Tibial artery (tissue), 4 donors: ENCODE results near the gene TDRD9.
A peak's percentile ranks its signal among the peaks of the same experiment; 100 is the strongest.

Experiments
- DNase-seq, 2 donors: peaks; one replicate each; pipeline ENCODE4 v3.0.0-alpha.2; 2019
- H3K27ac ChIP-seq, 2 donors: fragments of 200-600 bp; sonication (generic) in 1 of 2; 1 replicate in 1 of 2; 2 replicates in 1 of 2; pipeline ENCODE4 v1.5.1; 2018 to 2019; ENCODE audit warnings: mild to moderate bottlenecking in 1 of 2
- H3K27me3 ChIP-seq, 2 donors: fragments of 200-600 bp; sonication (generic) in 1 of 2; one replicate each; pipeline versions ENCODE4 v1.5.1 to v1.6.0; 2016 to 2019
- H3K36me3 ChIP-seq, 3 donors: fragments of 200-600 bp; sonication (generic) in 2 of 3; one replicate each; pipeline ENCODE4 v1.5.1; 2016 to 2019; ENCODE audit warnings: mild to moderate bottlenecking in 2 of 3
- H3K4me1 ChIP-seq, 4 donors: fragments of 200-600 bp; sonication (generic) in 2 of 4; 1 replicate in 3 of 4; 2 replicates in 1 of 4; pipeline ENCODE4 v1.5.1; 2016 to 2019
- H3K4me3 ChIP-seq, 2 donors: fragments of 200-600 bp; sonication (generic) in 1 of 2; 1 replicate in 1 of 2; 2 replicates in 1 of 2; pipeline ENCODE4 v1.5.1; 2018 to 2019; ENCODE audit warnings: mild to moderate bottlenecking in 2 of 2
- H3K9me3 ChIP-seq, 3 donors: fragments of 200-600 bp; sonication (generic) in 1 of 3; one replicate each; pipeline ENCODE4 v1.5.1; 2016 to 2019
- intact Hi-C: fragments of 100-400 bp; cut with DNase I; formaldehyde crosslinking; loops from one replicate; pipeline ENCODE4 v1.15.0; 2023; ENCODE audit warnings: low total_unique reads
- TF ChIP-seq, protein P1 (sequence below), 2 experiments: fragments of 200-600 bp in 1 of 2; fragments of 450-650 bp in 1 of 2; IDR thresholded peaks; one replicate each; pipeline ENCODE4 v1.5.1; 2017 to 2019; ENCODE audit warnings: antibody characterized with exemption in 2 of 2, mild to moderate bottlenecking in 1 of 2, moderate library complexity in 1 of 2

TDRD9 gene

DNA sequence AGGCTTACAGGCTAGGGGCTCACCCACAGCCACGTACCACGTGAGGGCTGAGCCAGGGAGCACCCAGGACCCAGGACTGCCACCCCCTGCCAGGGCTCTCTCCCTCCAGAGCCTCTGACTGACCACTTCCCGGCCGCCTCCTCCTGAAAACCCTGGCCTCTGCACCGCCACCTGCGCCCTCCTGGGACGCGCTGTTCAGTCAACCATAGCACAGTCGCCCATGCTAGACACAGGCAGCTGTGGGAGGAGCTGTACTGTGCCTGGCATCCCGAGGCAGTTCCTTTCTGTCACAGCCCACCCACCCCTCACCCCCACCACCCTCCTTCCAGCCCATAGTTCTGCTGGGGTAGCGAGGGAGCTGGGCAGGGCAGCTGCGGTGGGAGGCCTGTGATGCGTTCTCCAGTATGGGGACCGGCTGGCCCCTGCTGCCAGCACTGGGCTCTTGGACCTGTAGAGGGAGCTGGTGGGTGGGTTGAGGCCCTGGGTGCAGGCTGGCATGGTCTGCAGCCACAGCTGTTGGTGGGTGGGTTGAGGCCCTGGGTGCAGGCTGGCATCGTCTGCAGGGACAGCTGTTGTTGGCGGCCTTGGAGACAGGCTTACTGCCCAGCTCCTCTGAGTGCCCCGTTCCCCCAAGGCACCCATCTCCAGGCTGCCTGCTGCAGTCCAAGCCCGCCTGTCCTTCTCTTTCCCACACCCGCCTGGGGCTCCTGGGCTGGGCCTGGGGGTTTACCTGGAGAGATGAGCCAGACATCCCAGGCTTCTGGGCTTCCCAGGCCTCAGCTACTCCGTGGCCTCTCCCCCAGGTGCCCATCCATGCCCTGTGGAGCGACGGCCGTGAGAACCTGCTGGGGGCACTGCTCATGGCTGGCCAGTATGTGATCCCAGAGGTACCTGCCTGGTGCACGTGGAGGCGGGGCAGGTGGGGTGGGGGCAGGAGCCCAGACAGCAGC lies 168.8 kb downstream of the TDRD9 start:
- H3K4me1 ChIP-seq, result peaks cover 0 to 9% (median 0%) of the 10 kb centered on the region in 4 donors
- peaks cover 0 to 58% of the 10 kb centered on the region in 2 donors for H3K27me3 ChIP-seq
- no peak overlapping the region for H3K27ac ChIP-seq
- no peaks in the 10 kb centered on the region for H3K9me3 ChIP-seq
- no peaks in the 10 kb centered on the region for H3K36me3 ChIP-seq
- DNase-seq, result no peak
- no peak overlapping the region for H3K4me3 ChIP-seq
- TF ChIP-seq, protein P1, sequence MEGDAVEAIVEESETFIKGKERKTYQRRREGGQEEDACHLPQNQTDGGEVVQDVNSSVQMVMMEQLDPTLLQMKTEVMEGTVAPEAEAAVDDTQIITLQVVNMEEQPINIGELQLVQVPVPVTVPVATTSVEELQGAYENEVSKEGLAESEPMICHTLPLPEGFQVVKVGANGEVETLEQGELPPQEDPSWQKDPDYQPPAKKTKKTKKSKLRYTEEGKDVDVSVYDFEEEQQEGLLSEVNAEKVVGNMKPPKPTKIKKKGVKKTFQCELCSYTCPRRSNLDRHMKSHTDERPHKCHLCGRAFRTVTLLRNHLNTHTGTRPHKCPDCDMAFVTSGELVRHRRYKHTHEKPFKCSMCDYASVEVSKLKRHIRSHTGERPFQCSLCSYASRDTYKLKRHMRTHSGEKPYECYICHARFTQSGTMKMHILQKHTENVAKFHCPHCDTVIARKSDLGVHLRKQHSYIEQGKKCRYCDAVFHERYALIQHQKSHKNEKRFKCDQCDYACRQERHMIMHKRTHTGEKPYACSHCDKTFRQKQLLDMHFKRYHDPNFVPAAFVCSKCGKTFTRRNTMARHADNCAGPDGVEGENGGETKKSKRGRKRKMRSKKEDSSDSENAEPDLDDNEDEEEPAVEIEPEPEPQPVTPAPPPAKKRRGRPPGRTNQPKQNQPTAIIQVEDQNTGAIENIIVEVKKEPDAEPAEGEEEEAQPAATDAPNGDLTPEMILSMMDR (IDR thresholded peaks at IDR 0.05), result no peak
- intact Hi-C loops, result no loop called here

DNA sequence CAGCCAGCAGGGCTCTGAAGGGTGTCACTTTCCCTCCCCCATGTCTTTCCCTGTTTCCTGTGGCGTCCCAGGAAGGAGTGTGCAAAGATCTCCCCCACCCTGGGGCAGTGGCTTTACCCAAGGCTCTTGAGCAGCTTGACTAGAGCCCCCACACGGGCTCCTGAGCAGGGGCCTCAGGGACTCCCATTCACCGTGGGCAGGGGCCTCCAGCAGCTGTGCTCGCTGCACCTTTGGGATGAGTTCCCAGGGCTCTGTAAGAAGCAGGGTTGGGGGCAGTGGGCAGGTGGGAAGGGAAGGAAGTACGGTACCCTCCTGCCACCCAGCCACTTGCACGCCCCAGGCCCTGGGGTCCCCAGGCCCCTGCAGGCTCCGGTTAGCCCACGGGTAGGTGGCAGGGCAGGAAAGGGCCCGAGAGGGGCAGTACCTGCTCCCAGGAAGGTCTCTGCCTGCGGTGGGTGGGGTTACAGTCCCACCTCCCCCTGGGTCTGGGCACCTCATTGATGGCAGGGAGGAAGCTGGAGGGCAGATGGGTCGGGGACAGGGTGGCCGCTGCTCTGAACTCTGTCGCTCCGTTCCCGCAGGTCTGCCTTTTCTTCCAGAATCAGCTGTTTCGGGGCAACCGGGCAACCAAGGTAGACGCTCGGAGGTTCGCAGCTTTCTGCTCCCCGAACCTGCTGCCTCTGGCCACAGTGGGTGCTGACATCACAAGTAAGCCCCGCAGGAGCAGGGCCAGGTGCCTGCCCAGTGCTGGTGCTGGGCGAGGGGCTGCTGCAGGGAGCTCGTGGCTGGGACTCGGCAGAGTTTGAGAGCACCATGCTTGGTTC lies 170.2 kb downstream of the TDRD9 start:
- Histone ChIP-seq H3K27me3 (peaks cover 0 to 46% of the 10 kb centered on the region in 2 donors), H3K4me1 (peaks cover 0 to 9% (median 0%) of the 10 kb centered on the region in 4 donors), H3K36me3 (no peaks in the 10 kb centered on the region), H3K9me3 (no peaks in the 10 kb centered on the region), H3K27ac (no peak overlapping the region), H3K4me3 (no peak overlapping the region)
- intact Hi-C loops, result no loop called here
- TF ChIP-seq, protein P1 (IDR thresholded peaks at IDR 0.05), result no peak
- DNase-seq, result no peak

DNA sequence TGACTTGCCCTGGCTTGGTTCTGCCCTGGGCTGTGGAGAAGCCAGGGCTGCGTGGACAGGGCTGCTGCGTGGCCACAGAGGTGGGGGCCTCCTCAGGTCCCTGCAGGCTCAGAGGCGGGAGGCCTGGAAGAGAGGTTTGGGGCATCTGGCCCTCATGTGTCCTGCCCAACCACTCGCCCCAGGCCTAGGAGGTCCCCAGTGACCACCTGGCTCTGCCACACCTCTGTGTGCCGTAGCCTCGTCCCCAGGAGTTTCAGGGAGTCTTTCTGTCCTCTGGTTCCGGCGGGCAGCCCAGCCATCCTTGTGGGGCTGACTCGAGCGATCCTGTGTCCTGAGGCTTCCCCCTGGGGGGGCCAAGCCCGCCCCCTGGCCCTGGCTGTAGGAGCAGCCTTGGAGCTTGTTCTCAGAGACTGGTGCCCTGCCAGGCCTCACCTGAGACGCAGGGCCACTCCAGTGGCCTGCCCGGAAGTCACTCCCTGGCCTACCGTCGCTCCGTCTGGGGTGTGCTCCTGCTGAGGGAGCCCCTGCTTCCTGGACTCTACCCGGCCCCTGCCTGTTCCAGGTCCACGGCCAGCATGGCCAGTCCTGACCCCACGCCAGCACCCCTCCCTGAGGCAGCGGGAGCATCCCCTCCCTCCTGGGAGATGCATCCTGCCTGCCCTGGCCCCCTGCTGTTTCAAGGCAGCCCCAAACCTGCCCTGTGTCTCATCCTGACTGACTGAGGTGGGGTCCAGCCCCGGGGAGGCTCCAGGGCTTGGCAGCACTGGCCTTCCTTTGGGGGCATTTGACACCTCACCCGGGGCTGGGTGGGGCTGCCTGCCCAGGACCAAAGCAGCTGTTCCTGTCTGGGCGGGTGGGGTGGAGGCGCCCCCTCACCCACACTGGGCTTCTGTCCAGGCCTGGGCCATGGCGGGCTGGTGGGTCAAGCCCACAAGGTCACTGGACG lies 171.1 kb downstream of the TDRD9 start:
- Histone ChIP-seq H3K4me1 (peaks cover 0 to 9% (median 0%) of the 10 kb centered on the region in 4 donors), H3K9me3 (no peaks in the 10 kb centered on the region), H3K27ac (no peak overlapping the region), H3K4me3 (no peak overlapping the region), H3K36me3 (no peaks in the 10 kb centered on the region), H3K27me3 (peaks cover 0 to 43% of the 10 kb centered on the region in 2 donors)
- TF ChIP-seq, protein P1 (IDR thresholded peaks at IDR 0.05), result no peak
- DNase-seq, result no peak
- intact Hi-C loops, result no loop called here

DNA sequence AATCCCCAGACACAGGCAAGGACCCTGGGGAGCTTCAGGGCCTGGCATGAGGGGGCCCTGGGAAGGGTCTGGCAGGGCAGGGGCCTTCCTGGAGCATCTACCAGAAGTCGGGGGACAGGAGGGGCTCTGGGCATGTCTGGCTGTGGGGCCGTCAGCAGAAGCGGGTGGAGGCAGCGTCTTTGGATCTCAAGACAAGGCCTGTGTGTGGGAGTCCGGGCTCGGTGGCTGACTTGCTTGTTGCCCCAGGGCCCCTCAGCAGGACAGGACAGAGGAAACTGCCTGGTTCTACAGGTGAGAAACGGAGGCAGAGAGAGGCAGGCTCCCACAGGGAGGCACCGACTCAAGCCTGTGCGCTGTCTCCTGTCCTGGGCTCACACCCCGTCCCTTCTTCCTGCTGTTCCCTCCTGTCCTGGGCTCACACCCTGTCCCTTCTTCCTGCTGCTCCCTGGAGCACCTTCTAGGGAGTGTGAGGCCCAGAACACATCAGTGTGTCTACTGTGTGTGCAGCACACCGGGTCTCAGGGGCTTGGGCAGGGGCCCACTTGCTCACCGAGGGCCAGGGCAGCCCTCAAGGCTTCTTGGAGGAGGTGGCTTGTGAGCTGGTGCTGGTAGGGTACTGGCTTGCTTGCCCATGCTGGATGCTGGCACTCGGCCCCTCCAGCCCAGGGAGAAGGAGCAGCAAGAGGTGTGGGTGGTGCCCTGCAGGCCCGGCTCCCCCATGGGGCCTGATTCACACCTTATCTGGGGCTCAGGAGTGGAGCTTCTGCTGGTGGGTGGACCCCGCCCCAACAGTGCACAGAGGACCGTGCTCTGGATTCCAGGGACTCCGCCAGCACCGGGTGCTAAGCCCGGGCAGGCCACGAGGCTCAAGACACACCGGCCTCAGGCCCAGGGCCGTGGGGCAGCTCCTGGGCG lies 172.2 kb downstream of the TDRD9 start:
- TF ChIP-seq, protein P1 (IDR thresholded peaks at IDR 0.05), result no peak
- Histone ChIP-seq H3K4me1 (peaks cover 0 to 4% (median 0%) of the 10 kb centered on the region in 4 donors), H3K27ac (no peak overlapping the region), H3K27me3 (peaks cover 0 to 37% of the 10 kb centered on the region in 2 donors), H3K36me3 (no peaks in the 10 kb centered on the region), H3K9me3 (no peaks in the 10 kb centered on the region), H3K4me3 (no peak overlapping the region)
- intact Hi-C loops, result no loop called here
- DNase-seq, result peak in 1 of 2 donors; percentile 60
